ENCODE data around the gene SCN3B.
A peak's percentile ranks its signal among the peaks of the same experiment; 100 is the strongest.

SCN3B gene

GRCh38 chr11:123640029-123640428 lies 14.4 kb downstream of the SCN3B start:
- TF ChIP-seq FOXP2 (optimal IDR thresholded peaks at IDR 0.05; ENCODE audit: borderline replicate concordance, extremely low read depth, extremely low read length, insufficient read depth) = no peak
- TF ChIP-seq SIN3A (IDR thresholded peaks at IDR 0.05; ENCODE audit: borderline replicate concordance, insufficient read depth, low read length) = no peak
- no peak for TF ChIP-seq POLR2AphosphoS5 (IDR thresholded peaks at IDR 0.05; ENCODE audit: low read depth, low read length)
- TF ChIP-seq, protein P1, sequence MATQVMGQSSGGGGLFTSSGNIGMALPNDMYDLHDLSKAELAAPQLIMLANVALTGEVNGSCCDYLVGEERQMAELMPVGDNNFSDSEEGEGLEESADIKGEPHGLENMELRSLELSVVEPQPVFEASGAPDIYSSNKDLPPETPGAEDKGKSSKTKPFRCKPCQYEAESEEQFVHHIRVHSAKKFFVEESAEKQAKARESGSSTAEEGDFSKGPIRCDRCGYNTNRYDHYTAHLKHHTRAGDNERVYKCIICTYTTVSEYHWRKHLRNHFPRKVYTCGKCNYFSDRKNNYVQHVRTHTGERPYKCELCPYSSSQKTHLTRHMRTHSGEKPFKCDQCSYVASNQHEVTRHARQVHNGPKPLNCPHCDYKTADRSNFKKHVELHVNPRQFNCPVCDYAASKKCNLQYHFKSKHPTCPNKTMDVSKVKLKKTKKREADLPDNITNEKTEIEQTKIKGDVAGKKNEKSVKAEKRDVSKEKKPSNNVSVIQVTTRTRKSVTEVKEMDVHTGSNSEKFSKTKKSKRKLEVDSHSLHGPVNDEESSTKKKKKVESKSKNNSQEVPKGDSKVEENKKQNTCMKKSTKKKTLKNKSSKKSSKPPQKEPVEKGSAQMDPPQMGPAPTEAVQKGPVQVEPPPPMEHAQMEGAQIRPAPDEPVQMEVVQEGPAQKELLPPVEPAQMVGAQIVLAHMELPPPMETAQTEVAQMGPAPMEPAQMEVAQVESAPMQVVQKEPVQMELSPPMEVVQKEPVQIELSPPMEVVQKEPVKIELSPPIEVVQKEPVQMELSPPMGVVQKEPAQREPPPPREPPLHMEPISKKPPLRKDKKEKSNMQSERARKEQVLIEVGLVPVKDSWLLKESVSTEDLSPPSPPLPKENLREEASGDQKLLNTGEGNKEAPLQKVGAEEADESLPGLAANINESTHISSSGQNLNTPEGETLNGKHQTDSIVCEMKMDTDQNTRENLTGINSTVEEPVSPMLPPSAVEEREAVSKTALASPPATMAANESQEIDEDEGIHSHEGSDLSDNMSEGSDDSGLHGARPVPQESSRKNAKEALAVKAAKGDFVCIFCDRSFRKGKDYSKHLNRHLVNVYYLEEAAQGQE (IDR thresholded peaks at IDR 0.05; ENCODE audit: insufficient read depth in 1 of 2, low read depth in 2 of 2, low read length in 2 of 2) = no peak
- no peak for TF ChIP-seq TAF1 (IDR thresholded peaks at IDR 0.05; ENCODE audit: borderline replicate concordance, insufficient read depth, low read length)

- TF ChIP-seq POLR2AphosphoS5 (IDR thresholded peaks at IDR 0.05; ENCODE audit: low read depth, low read length) (no peak), SIN3A (IDR thresholded peaks at IDR 0.05; ENCODE audit: borderline replicate concordance, insufficient read depth, low read length) (no peak), FOXP2 (optimal IDR thresholded peaks at IDR 0.05; ENCODE audit: borderline replicate concordance, extremely low read depth, extremely low read length, insufficient read depth) (no peak)
Observed at GRCh38 chr11:123630126-123630608, 24.3 kb downstream of the SCN3B start.

DNA sequence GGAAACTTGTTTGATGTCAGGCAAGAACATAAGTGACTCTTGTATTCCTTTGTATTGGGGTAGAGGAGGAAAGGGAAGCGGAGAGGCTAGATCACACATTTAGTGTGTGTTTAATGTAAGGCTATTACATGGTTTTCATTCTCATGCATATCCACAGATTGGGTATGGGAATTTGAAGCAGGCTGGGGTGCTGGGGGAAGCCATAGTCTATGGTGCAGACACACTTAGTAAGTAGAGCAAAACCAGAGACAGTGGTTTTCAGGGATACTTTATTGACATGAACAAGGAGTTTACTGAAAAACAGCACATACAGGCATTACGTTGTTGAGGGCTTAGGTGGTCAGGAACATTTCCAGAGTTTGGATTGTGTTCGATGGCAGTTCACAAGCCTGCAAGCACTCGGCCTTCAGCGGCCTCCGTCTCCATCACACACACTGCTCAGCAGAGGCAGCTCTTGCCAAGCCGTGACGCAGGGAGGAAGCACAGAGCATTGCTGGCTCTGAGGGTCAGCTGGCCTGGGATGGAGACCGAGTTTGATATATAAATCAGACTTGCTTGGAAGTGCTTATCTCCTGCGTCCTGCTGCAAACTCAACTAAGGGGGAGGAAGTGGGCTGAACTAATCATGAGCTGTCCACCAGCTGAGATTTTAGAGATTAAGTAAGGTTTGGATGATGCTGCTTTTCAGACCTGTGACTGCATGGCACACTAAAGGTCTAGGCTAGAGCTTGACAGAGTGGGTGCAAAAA lies 25.3 kb downstream of the SCN3B start:
- TF ChIP-seq, protein P1 (IDR thresholded peaks at IDR 0.05; ENCODE audit: insufficient read depth in 1 of 2, low read depth in 2 of 2, low read length in 2 of 2) = peak; percentile 21 to 86; a peak in 2 of 4 replicates
- TF ChIP-seq TAF1 (IDR thresholded peaks at IDR 0.05; ENCODE audit: borderline replicate concordance, insufficient read depth, low read length) = no peak
- TF ChIP-seq SIN3A (IDR thresholded peaks at IDR 0.05; ENCODE audit: borderline replicate concordance, insufficient read depth, low read length) = no peak

- no peak for TF ChIP-seq TAF1 (IDR thresholded peaks at IDR 0.05; ENCODE audit: borderline replicate concordance, insufficient read depth, low read length)
- TF ChIP-seq SIN3A (IDR thresholded peaks at IDR 0.05; ENCODE audit: borderline replicate concordance, insufficient read depth, low read length) = no peak
- no peak for TF ChIP-seq POLR2AphosphoS5 (IDR thresholded peaks at IDR 0.05; ENCODE audit: low read depth, low read length)
- no peak for TF ChIP-seq FOXP2 (optimal IDR thresholded peaks at IDR 0.05; ENCODE audit: borderline replicate concordance, extremely low read depth, extremely low read length, insufficient read depth)
- TF ChIP-seq, protein P1 (IDR thresholded peaks at IDR 0.05; ENCODE audit: insufficient read depth in 1 of 2, low read depth in 2 of 2, low read length in 2 of 2) = no peak
Observed at GRCh38 chr11:123624974-123625373, 29.4 kb downstream of the SCN3B start.

DNA sequence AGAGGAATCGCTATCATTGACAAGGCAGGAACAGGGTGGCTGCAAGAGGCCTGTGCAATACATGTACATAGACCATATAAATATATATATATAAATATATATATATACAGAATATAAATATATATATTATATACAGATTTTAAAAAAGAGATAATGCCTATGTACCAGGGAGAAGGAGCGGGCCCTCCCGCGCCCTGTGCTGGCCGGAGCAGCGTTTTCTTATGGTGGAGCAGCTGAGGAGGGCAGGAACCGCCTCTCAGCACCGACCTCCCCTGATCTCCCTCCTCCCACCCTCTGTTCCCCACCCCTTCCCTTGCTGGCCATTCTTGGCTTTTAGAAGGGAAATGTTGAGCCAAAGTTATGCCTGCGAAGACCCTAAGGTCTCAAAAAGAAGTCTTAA lies 31.8 kb downstream of the SCN3B start:
- TF ChIP-seq TAF1 (IDR thresholded peaks at IDR 0.05; ENCODE audit: borderline replicate concordance, insufficient read depth, low read length) = no peak
- TF ChIP-seq FOXP2 (optimal IDR thresholded peaks at IDR 0.05; ENCODE audit: borderline replicate concordance, extremely low read depth, extremely low read length, insufficient read depth) = no peak
- TF ChIP-seq SIN3A (IDR thresholded peaks at IDR 0.05; ENCODE audit: borderline replicate concordance, insufficient read depth, low read length) = no peak
- TF ChIP-seq, protein P1 (IDR thresholded peaks at IDR 0.05; ENCODE audit: insufficient read depth in 1 of 2, low read depth in 2 of 2, low read length in 2 of 2) = no peak
- no peak for TF ChIP-seq POLR2AphosphoS5 (IDR thresholded peaks at IDR 0.05; ENCODE audit: low read depth, low read length)
